ENCODE results near the gene CPLX3.

DNA sequence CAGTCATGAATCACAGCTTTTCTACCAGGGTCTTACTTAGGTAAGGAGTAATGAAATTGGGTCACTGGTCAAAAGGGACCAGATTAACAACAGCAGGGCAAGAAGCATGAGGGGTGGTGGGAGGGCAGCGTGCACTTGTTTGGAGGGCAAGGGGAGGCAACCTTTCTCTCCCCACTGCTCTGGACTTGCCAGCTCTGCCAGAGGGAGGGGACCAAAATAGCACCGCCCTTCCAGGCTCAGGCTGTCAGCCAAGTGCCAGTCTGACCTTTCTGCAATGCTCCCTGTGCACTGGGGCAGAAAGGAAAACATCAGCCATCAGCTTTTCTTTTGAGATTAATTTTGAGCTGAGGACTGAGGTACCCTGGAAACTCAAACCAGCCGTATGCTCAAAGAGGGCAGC, 21.0 kb downstream of the CPLX3 start:
- TF ChIP-seq EZH2 (IDR thresholded peaks at IDR 0.05; ENCODE audit: borderline replicate concordance, low read length), result no peak
- TF ChIP-seq, protein P1, sequence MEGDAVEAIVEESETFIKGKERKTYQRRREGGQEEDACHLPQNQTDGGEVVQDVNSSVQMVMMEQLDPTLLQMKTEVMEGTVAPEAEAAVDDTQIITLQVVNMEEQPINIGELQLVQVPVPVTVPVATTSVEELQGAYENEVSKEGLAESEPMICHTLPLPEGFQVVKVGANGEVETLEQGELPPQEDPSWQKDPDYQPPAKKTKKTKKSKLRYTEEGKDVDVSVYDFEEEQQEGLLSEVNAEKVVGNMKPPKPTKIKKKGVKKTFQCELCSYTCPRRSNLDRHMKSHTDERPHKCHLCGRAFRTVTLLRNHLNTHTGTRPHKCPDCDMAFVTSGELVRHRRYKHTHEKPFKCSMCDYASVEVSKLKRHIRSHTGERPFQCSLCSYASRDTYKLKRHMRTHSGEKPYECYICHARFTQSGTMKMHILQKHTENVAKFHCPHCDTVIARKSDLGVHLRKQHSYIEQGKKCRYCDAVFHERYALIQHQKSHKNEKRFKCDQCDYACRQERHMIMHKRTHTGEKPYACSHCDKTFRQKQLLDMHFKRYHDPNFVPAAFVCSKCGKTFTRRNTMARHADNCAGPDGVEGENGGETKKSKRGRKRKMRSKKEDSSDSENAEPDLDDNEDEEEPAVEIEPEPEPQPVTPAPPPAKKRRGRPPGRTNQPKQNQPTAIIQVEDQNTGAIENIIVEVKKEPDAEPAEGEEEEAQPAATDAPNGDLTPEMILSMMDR (conservative IDR thresholded peaks at IDR 0.05 in 1 of 2, IDR thresholded peaks at IDR 0.05 in 1 of 2; ENCODE audit: extremely low read depth in 1 of 2, insufficient read depth in 1 of 2, low read depth in 1 of 2, low read length in 2 of 2), result no peak
